IPS DF 6.9 (cell line): ENCODE data around the gene RXRB.

Source experiments
- DNase-seq: peaks from one replicate; pipeline ENCODE4 v3.0.0-alpha.2; 2013; ENCODE audit warnings: low read depth, low spot score
- H3K27ac ChIP-seq: one replicate; pipeline ENCODE4 v1.5.1; 2013; ENCODE audit warnings: low read length, control low read depth
- H3K27me3 ChIP-seq: 2 replicates; pipeline ENCODE4 v1.6.1; 2013; ENCODE audit warnings: mild to moderate bottlenecking, low read length; ENCODE audit not compliant: control insufficient read depth, insufficient read depth
- H3K36me3 ChIP-seq: 2 replicates; pipeline ENCODE4 v1.6.1; 2013; ENCODE audit warnings: low read length; ENCODE audit not compliant: control insufficient read depth, insufficient read depth
- H3K4me1 ChIP-seq: 2 replicates; pipeline ENCODE4 v1.6.1; 2013; ENCODE audit warnings: low read length; ENCODE audit not compliant: control insufficient read depth, insufficient read depth
- H3K4me3 ChIP-seq: 2 replicates; pipeline ENCODE4 v1.5.1; 2013; ENCODE audit warnings: mild to moderate bottlenecking, low read length
- H3K9me3 ChIP-seq: 2 replicates; pipeline ENCODE4 v1.6.1; 2013; ENCODE audit warnings: low read length, inconsistent platforms; ENCODE audit not compliant: control insufficient read depth, insufficient read depth
- WGBS: extraction: QIAGEN DNeasy Blood & Tissue Kit; methylation state at CpG from one replicate; pipeline ENCODE4 v1.1.7; 2013; ENCODE audit warnings: mixed read lengths, missing lambda C conversion rate; ENCODE audit not compliant: insufficient read length, insufficient coverage; 5-methylcytosine and 5-hydroxymethylcytosine counted together

The RXRB gene

DNA sequence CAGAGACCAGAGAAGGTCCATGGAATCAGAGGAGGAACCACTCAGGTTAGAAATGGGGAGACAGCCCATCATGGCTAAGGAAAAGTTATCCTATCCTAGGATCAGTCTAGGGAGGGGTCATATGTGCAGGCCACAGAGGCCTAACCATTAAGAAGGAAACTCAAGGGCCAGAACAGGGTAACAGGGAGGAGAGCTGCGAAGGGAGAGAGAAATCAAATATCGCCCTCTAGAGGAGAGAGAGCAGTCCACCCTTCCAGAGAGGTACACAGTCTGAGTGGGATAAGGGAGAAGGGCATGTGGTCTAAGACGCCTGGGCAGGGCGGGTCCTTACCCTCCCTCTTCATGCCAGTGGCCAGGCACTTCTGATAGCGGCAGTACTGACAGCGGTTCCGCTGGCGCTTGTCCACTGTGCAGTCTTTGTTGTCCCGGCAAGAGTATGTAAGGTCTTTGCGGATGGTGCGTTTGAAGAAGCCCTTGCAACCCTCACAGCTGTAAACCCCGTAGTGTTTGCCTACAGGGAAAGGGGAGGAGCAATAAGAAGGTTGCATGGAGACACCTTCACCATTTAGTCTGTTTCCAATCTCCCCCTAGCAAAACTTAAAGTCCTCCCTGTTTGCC lies 2.9 kb downstream of the RXRB start:
- H3K9me3 ChIP-seq, result no peaks in the 10 kb centered on the region
- peaks cover 5% of the 10 kb centered on the region; the same call in 1 of the 2 replicates for H3K4me1 ChIP-seq
- H3K27ac ChIP-seq, result no peak overlapping the region
- no peak for DNase-seq
- no peaks in the 10 kb centered on the region for H3K27me3 ChIP-seq
- WGBS, result no CpG with 5 or more reads among the region's 12 CpGs
- H3K4me3 ChIP-seq, result no peak overlapping the region
- peaks cover 6% of the 10 kb centered on the region; the same call in 1 of the 2 replicates for H3K36me3 ChIP-seq

DNA sequence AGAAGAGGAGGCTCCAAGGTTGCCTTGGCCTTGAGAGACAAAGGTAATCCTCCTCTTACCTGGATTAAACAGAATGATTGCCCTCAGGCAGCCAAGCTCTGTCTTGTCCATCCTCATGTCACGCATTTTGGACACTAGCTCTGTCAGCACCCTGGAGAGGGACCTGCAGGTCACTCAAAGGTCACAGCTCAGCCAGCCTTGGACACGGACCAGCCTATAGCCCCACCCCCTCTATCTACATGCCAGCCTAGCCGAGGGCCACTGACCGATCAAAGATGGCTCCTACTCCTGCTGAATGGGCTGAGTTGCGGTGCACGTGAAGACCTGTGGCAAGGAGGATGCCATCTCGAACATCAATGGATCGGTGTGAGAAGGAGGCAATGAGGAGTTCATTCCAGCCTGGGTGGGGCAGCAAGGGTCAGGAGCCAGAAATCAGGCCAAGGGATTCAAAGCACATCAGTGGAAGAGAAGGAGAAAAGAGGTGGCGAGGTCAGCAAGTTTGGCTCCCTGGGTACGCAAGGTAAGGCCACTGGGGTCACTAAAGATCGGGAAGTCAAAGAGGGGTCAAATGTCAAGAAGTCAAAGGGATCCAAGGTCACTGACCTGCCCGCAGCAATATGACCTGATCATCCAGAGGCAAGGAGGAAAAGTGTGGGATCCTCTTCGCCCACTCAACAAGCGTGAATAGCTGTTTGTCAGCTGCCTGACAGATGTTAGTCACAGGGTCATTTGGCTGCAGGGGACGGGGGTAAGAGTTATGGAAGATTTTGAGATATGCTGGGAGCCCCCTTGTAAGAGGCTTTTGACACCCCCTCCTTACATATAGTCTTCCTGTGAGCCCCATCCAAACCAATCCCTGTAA lies 4.9 kb downstream of the RXRB start:
- Histone ChIP-seq H3K9me3 (no peaks in the 10 kb centered on the region), H3K4me1 (peaks cover 7% of the 10 kb centered on the region), H3K27ac (no peak overlapping the region), H3K4me3 (no peak overlapping the region), H3K27me3 (peaks cover 2% of the 10 kb centered on the region; the same call in 1 of the 2 replicates), H3K36me3 (peaks cover 4% of the 10 kb centered on the region; the same call in 1 of the 2 replicates)
- no CpG with 5 or more reads among the region's 15 CpGs for WGBS
- no peak for DNase-seq

DNA sequence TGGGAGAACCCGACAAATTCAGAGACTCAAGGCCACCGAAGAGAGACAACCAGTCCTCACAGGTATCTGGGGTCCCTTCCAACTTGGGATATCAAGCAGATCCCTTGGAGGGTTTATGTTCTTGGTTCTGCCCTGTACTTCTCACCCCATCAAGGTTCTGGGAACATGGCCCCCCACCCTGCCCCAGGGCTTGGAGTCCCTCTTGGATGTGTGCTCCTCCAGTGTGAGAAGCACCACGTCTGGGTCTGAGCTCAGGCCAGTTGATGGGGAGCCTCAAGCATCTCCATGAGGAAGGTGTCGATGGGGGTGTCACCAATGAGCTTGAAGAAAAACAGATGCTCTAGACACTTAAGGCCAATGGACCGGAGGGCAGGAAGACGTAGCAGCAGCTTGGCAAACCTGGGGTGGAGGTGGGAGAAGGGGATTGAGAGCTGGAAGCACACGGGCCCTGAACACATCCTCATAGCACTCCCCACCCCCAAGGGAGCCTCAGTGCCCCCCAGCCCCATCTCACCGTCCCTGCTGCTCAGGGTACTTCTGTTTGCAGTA lies 6.0 kb downstream of the RXRB start:
- no peak overlapping the region for H3K27ac ChIP-seq
- peaks cover 4% of the 10 kb centered on the region; the same call in 1 of the 2 replicates for H3K36me3 ChIP-seq
- H3K9me3 ChIP-seq, result no peaks in the 10 kb centered on the region
- H3K4me1 ChIP-seq, result peaks cover 7% of the 10 kb centered on the region
- peaks cover 2% of the 10 kb centered on the region; the same call in 1 of the 2 replicates for H3K27me3 ChIP-seq
- no CpG with 5 or more reads among the region's 8 CpGs for WGBS
- no peak overlapping the region for H3K4me3 ChIP-seq
- no peak for DNase-seq

DNA sequence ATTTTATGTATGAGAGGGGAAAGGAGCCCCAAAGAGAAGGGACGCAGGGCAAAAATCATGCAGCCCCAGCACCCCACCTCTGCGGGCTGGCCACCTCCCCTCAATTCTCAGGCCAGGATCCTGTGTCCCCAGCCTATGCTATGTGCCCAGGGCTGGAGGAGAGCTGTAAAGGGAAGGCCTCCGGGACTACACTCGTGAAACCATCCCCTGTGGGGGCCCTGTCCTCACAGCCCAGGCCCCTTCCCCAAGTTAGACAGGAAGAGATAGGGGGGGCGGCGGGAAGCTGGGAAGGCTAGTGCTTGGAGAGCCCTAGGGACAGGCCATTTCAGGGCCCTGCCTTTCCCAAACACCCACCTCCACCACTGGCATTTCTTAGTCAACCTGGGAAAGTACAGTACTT lies 6.8 kb downstream of the RXRB start:
- Histone ChIP-seq H3K9me3 (no peaks in the 10 kb centered on the region), H3K4me1 (peaks cover 7% of the 10 kb centered on the region), H3K27me3 (peaks cover 2% of the 10 kb centered on the region; the same call in 1 of the 2 replicates), H3K27ac (no peak overlapping the region), H3K4me3 (no peak overlapping the region; the same call in 1 of the 2 replicates), H3K36me3 (peaks cover 4% of the 10 kb centered on the region; the same call in 1 of the 2 replicates)
- no CpG with 5 or more reads among the region's 6 CpGs for WGBS
- no peak for DNase-seq

DNA sequence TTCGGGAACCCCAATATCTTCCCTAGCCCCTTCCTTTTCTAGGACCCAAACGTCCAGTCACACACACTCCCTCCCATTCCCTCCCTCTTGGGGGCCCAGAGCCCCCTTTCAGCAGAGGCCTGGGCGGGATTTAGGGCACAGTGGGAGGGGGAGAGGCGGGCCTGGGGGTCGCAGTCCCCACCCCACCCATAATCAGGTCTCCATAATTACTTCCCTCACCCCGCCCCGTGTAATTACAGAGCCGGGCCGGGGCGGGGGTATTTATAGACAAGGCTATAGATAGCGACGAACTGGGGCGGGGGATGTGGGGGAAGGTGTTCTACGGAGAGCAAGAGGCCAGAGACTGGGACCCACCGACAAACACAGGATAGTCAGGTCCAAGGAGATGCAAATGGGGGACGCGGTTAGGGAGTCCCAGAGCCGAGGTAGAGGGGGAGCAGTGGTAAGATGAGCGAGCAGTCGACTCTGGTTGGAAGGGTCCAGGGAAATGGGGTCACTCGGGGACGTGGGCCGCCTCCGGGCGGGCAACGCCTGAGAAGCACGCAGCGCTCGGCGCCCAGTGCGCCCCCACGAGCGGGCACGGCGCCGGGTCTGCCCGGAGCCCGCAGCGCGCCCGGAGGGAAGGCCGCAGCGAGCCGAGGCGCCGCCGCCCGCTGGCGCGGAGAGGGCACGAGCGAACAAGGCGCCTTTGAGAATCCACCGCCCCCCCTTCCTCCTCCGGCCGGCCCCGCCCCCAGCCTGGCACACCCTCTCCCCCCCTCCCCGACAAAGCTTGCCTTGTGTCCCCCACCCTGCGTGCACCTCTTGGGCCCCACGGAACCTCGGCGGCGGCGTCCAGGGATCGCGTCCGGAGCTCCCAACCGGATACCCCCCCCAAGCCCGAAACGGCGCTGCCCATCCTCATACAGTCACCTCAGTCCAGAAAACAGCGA lies 7.5 kb downstream of the RXRB start:
- no CpG with 5 or more reads among the region's 72 CpGs for WGBS
- no peak for DNase-seq
- peak overlapping the region; percentile 77; the same call in 1 of the 2 replicates for H3K4me3 ChIP-seq

DNA sequence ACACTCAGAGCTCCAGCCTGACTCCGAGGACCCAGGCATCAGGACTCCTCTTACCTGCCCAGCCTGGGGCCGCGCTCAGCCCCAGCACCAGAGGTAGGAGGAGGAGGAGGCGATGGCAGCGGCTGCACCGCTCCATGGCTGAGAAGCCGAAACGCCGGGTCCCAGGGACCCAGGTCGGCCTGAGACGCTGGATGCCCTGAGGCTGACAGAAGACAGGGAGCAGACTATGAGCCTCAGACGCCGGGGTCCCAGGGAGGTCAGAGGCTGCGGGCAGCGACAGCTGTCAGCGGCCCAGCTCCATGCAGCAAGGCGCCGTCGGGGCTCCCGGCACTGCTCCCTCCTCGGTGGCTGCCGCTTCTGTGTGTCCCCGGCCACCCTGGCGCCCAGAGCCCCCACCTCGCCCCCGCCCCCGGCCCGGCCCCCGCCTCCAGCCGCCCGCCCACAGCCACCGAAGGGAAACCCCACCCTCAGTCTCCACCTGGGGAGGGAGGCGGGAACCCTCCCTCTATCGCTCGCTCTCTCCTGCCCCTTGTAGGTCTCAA lies 8.3 kb downstream of the RXRB start, which contains the start of gene COL11A2:
Gene COL11A2, minus strand, starts transcription at position 363 of the 542 bp plus-strand sequence. Its CDS starts 227 bp downstream, at position 136.
- no peaks in the 10 kb centered on the region for H3K9me3 ChIP-seq
- H3K27me3 ChIP-seq, result peaks cover 2% of the 10 kb centered on the region; the same call in 1 of the 2 replicates
- no CpG with 5 or more reads among the region's 35 CpGs for WGBS
- no peak within 1 kb of the TSS for H3K27ac ChIP-seq
- H3K4me1 ChIP-seq, result peaks cover 7% of the 10 kb centered on the region
- peaks cover 4% of the 10 kb centered on the region; the same call in 1 of the 2 replicates for H3K36me3 ChIP-seq
- DNase-seq, result no peak
- H3K4me3 ChIP-seq, result peak within 1 kb of the TSS; percentile 77; the same call in 1 of the 2 replicates

More for the DNA sequence above, 7.5 kb downstream of the RXRB start:
- Histone ChIP-seq H3K9me3 (no peaks in the 10 kb centered on the region), H3K27ac (no peak overlapping the region), H3K36me3 (peaks cover 4% of the 10 kb centered on the region; the same call in 1 of the 2 replicates), H3K4me1 (peaks cover 7% of the 10 kb centered on the region), H3K27me3 (peaks cover 2% of the 10 kb centered on the region; the same call in 1 of the 2 replicates)

DNA sequence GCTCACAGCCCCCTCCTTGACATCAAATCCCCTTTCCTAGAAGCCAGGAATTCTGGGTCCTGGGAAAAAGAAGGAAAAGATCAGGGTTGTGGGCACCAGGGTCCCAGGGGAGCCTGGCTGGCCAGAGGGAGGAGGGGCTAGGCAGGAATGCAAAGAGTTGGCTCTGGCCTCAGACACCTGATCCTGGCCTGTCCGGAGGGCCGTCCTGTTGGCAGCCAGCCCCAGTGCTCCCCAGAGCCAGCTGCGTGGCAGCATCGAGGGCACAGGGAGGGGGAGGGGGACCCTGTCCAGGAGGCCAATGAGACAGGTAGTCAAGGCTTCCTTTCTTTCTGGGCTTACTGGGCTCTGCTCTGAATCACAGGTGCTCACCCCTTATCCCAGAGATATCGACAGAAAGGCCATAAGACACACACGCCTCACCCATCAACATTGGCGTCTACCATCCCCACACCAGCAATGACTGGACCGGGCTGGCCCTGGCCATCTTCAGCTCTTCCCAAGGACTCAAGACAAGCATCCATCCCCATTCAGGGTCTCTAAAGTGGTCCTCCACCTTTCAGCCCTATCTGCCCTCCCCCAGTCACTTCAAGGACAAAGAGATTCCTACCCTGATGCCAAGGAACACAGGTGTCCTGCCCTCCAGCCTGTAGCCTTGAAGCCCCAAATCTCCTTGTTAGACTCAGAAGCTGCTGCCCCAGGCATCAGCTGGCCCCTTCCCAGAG lies 8.9 kb downstream of the RXRB start:
- H3K4me1 ChIP-seq, result peaks cover 7% of the 10 kb centered on the region
- DNase-seq, result no peak
- H3K4me3 ChIP-seq, result peak overlapping the region; percentile 24; the same call in 1 of the 2 replicates
- H3K27ac ChIP-seq, result no peak overlapping the region
- peaks cover 4% of the 10 kb centered on the region; the same call in 1 of the 2 replicates for H3K36me3 ChIP-seq
- peaks cover 2% of the 10 kb centered on the region; the same call in 1 of the 2 replicates for H3K27me3 ChIP-seq
- no peaks in the 10 kb centered on the region for H3K9me3 ChIP-seq
- WGBS, result no CpG with 5 or more reads among the region's 8 CpGs

DNA sequence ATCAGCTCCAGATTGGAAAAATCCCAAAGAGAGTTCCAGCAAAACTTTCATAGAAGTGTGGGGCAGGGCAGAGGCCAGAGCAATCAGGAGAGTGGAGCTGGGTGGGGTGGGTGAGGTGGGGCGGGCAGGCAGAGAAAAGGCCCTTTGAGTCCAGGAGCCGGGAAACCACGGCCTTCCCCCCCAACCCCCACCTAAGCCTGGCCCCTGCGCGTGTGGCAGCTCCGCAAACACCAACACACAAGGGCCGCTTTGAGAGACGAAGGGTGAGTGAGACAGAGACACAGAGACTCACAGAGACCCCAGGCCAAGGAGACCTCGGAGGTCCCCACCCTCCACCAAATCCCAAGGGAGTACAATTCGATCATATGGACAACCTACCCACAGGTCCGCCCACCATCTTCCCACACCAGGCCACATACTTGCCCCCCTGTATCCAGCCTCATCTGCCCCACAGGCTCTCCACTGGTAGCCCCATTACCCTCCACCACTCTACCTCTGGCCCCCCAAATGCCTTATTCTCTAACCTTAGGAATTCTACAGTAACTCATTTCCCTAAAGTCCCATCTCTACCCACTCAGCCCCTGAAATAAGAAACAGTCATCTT lies 9.9 kb downstream of the RXRB start:
- peaks cover 2% of the 10 kb centered on the region; the same call in 1 of the 2 replicates for H3K27me3 ChIP-seq
- H3K9me3 ChIP-seq, result no peaks in the 10 kb centered on the region
- peaks cover 8% of the 10 kb centered on the region for H3K4me1 ChIP-seq
- no peak overlapping the region for H3K4me3 ChIP-seq
- 0 out of 2 replicates have a peak, but pooled peaks cover 2% of the 10 kb centered on the region for H3K36me3 ChIP-seq
- H3K27ac ChIP-seq, result no peak overlapping the region
- WGBS, result no CpG with 5 or more reads among the region's 11 CpGs
- no peak for DNase-seq
